Testis (tissue), 3 donors: ENCODE results near the gene PTPRCAP. TPM values are rescaled to one million over a fixed set of nuclear protein-coding genes. Genes with fewer than 3 reads are reported as not detected.
"Not testable (repeated sequence)": the region's sequence is repeated elsewhere in the genome, so short reads cannot be mapped to it uniquely, and the experiment has no call there.

Source experiments
- DNase-seq: peaks from one replicate; pipeline ENCODE4 v3.0.0-alpha.2; 2019
- H3K27ac ChIP-seq, 2 donors: fragments of 200-600 bp; sonication (generic); one replicate each; pipeline ENCODE4 v1.5.1; 2019
- H3K27me3 ChIP-seq: fragments of 200-600 bp; sonication (generic); one replicate; pipeline ENCODE4 v1.5.1; 2019
- H3K36me3 ChIP-seq: fragments of 200-600 bp; sonication (generic); one replicate; pipeline ENCODE4 v1.5.1; 2017; ENCODE audit warnings: low read depth; ENCODE audit errors: missing control alignments
- H3K4me1 ChIP-seq: fragments of 200-600 bp; sonication (generic); one replicate; pipeline ENCODE4 v1.5.1; 2019
- H3K4me3 ChIP-seq, 2 donors: fragments of 200-600 bp; sonication (generic); one replicate each; pipeline ENCODE4 v1.5.1; 2017 to 2019
- H3K9me3 ChIP-seq: fragments of 200-600 bp; sonication (generic); one replicate; pipeline ENCODE4 v1.5.1; 2017
- CTCF ChIP-seq, 3 experiments: fragments of 450-650 bp in 2 of 3; fragments of 200-600 bp in 1 of 3; sonication (generic) in 1 of 3; IDR thresholded peaks; one replicate each; pipeline ENCODE4 v1.5.1; 2016 to 2019; ENCODE audit warnings: antibody characterized with exemption in 3 of 3, mild to moderate bottlenecking in 2 of 3, moderate library complexity in 1 of 3
- POLR2A ChIP-seq: fragments of 450-650 bp; IDR thresholded peaks from one replicate; pipeline ENCODE4 v1.6.1; 2017; ENCODE audit warnings: antibody characterized with exemption, mild to moderate bottlenecking, moderate library complexity
- WGBS, 2 donors: methylation state at CpG; one replicate each; pipeline ENCODE4 v1.1.5; 2018; 5-methylcytosine and 5-hydroxymethylcytosine counted together
- intact Hi-C: fragments of 100-400 bp; cut with DNase I; formaldehyde crosslinking; loops from one replicate; pipeline ENCODE4 v1.15.1; 2023; ENCODE audit warnings: low total_unique reads
- polyA plus RNA-seq: library from polyadenylated mRNA; stranded (reverse); fragments of 350-450 nt; fragmentation: Illumina TruSeq; extraction: RNeasy Lipid Tissue Mini Kit (QIAGEN cat#74804); gene quantifications from one replicate; pipeline ENCODE4 v1.2.3, GENCODE V29; 2014; ENCODE audit warnings: low read depth, low replicate concordance; ENCODE audit not compliant: insufficient read depth
- total RNA-seq, 2 donors: library from RNA; depleted of rRNA; stranded (reverse); fragments of >200 nt; gene quantifications; one replicate each; pipeline ENCODE4 v1.2.3, GENCODE V29; 2016

Gene PTPRCAP
- total and polyA plus RNA-seq, 3 donors from 2014 or later, result 3.1 to 5.6 (median 5.2) TPM

GRCh38 chr11:67483831-67484665 is 46.6 kb upstream of the PTPRCAP start:
- no peak for DNase-seq
- 52 to 65% methylated on average over 16 of the region's 16 CpGs for WGBS, 2 donors
- peak overlapping the region; percentile 49 to 57 for H3K4me3 ChIP-seq
- H3K36me3 ChIP-seq, result no peaks in the 10 kb centered on the region
- H3K27me3 ChIP-seq, result no peaks in the 10 kb centered on the region
- H3K27ac ChIP-seq, result peak overlapping the region in 1 of 2 donors; percentile 82
- no peaks in the 10 kb centered on the region for H3K9me3 ChIP-seq
- peaks cover 9% of the 10 kb centered on the region for H3K4me1 ChIP-seq
- TF ChIP-seq CTCF (IDR thresholded peaks at IDR 0.05) (no peak), POLR2A (no peak)
- intact Hi-C loops, result loop anchor here (10.0 kb wide), 1 partner anchor 79 kb away; the partner anchor contains the start of genes PPP1CA and TBC1D10C

- WGBS, 2 donors, result 7 to 8% methylated on average over 48 to 60 of the region's 60 CpGs
- intact Hi-C loops, result loop anchor here (10.0 kb wide), 1 partner anchor 78 kb away; the partner anchor contains the start of genes PPP1CA and TBC1D10C
These were observed 45.6 kb upstream of the PTPRCAP start, which contains the start of gene AIP for GRCh38 chr11:67482827-67483798. Gene AIP (plus strand): TSS chr11:67483026. CDS start chr11:67483159, 133 bp downstream.

GRCh38 chr11:67482275-67482826 is 44.9 kb upstream of the PTPRCAP start:
- TF ChIP-seq POLR2A (no peak), CTCF (IDR thresholded peaks at IDR 0.05) (no peak)
- intact Hi-C loops, result loop anchor here (10.0 kb wide), 1 partner anchor 78 kb away; the partner anchor contains the start of genes PPP1CA and TBC1D10C
- peaks cover 9% of the 10 kb centered on the region for H3K4me1 ChIP-seq
- no peaks in the 10 kb centered on the region for H3K27me3 ChIP-seq
- peak overlapping the region; percentile 82 to 88 for H3K27ac ChIP-seq
- WGBS, 2 donors, result 32 to 38% methylated on average over 19 of the region's 19 CpGs
- H3K9me3 ChIP-seq, result no peaks in the 10 kb centered on the region
- no peak for DNase-seq
- H3K4me3 ChIP-seq, result peak overlapping the region; percentile 49 to 57
- H3K36me3 ChIP-seq, result no peaks in the 10 kb centered on the region

More at GRCh38 chr11:67482827-67483798, 45.6 kb upstream of the PTPRCAP start, which contains the start of gene AIP:
- Histone ChIP-seq H3K36me3 (no peaks in the 10 kb centered on the region), H3K27ac (peak within 1 kb of the TSS; percentile 82 to 88), H3K4me3 (peak within 1 kb of the TSS; percentile 49 to 57), H3K9me3 (no peaks in the 10 kb centered on the region), H3K4me1 (peaks cover 9% of the 10 kb centered on the region), H3K27me3 (no peaks in the 10 kb centered on the region)
- DNase-seq, result peak; percentile 98
- TF ChIP-seq CTCF (IDR thresholded peaks at IDR 0.05) (peak in 2 of 3 experiments; percentile 40), POLR2A (no peak)

- H3K36me3 ChIP-seq, H3K27ac ChIP-seq, intact Hi-C loops, H3K9me3 ChIP-seq, DNase-seq, H3K27me3 ChIP-seq, H3K4me1 ChIP-seq, H3K4me3 ChIP-seq: not testable (repeated sequence)
- 71 to 83% methylated on average over 15 to 16 of the region's 16 CpGs for WGBS, 2 donors
These were observed 40.0 kb upstream of the PTPRCAP start for GRCh38 chr11:67477344-67478050.

- WGBS, 2 donors, result 57 to 58% methylated on average over 10 of the region's 10 CpGs
- peak overlapping the region in 1 of 2 donors; percentile 15 for H3K4me3 ChIP-seq
- DNase-seq, result peak; percentile 58
- H3K36me3 ChIP-seq, H3K27ac ChIP-seq, H3K4me1 ChIP-seq, H3K27me3 ChIP-seq, intact Hi-C loops, H3K9me3 ChIP-seq: not testable (repeated sequence)
These were observed 39.2 kb upstream of the PTPRCAP start for GRCh38 chr11:67476692-67477091.
